GM10248 (cell line): ENCODE measurements around the gene MRPL44.

Source experiments
- CTCF ChIA-PET: fragments of 300-600 bp; sonication (Branson Sonifier 250); formaldehyde crosslinking; extraction: SDS; loops from one replicate; lab custom pipeline; 2021; ENCODE audit warnings: antibody characterized with exemption; lab: Yijun Ruan, JAX
- POLR2A ChIA-PET: fragments of 350-650 bp; sonication (Branson Sonifier 250); formaldehyde crosslinking; extraction: SDS; loops from one replicate; lab custom pipeline; 2020; ENCODE audit warnings: antibody characterized with exemption; lab: Yijun Ruan, JAX
- DNase-seq: peaks from one replicate; pipeline ENCODE4 v3.0.0; 2012; ENCODE audit errors: extremely low spot score
- TF ChIP-seq, protein P1 (sequence below): IDR thresholded peaks from 2 replicates; pipeline ENCODE4 v1.5.1; 2012; ENCODE audit warnings: mild to moderate bottlenecking, low read depth; ENCODE audit errors: extremely low read depth, missing control alignments, control extremely low read depth

The MRPL44 gene

DNA sequence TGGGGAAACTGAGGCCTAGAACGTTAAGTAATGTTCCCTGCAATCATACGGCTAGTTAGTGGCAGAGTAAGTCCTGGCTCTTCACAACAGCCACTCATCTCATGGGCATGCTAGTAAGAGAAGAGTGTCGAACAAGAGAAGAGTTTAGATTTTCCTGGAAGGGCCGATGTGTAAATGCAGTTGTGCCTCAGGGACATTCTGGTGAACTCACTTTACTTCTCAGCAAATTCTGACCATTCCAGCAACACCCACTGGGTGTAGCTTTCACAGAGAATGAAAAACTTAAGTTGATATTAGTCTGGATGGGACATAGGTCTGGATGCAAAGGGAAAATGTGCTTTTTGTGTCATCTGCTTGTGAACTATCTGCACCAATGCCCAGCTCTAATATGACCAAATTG lies 23.5 kb downstream of the MRPL44 start:
- TF ChIP-seq, protein P1, sequence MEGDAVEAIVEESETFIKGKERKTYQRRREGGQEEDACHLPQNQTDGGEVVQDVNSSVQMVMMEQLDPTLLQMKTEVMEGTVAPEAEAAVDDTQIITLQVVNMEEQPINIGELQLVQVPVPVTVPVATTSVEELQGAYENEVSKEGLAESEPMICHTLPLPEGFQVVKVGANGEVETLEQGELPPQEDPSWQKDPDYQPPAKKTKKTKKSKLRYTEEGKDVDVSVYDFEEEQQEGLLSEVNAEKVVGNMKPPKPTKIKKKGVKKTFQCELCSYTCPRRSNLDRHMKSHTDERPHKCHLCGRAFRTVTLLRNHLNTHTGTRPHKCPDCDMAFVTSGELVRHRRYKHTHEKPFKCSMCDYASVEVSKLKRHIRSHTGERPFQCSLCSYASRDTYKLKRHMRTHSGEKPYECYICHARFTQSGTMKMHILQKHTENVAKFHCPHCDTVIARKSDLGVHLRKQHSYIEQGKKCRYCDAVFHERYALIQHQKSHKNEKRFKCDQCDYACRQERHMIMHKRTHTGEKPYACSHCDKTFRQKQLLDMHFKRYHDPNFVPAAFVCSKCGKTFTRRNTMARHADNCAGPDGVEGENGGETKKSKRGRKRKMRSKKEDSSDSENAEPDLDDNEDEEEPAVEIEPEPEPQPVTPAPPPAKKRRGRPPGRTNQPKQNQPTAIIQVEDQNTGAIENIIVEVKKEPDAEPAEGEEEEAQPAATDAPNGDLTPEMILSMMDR: no peak
- ChIA-PET CTCF (interaction anchor here (1.1 to 6.3 kb wide), 7 partner anchors 9 to 304 kb away, joined by 3 to 64 read pairs (median 7); no protein-coding TSS in a partner anchor), POLR2A (no interaction called here)

DNA sequence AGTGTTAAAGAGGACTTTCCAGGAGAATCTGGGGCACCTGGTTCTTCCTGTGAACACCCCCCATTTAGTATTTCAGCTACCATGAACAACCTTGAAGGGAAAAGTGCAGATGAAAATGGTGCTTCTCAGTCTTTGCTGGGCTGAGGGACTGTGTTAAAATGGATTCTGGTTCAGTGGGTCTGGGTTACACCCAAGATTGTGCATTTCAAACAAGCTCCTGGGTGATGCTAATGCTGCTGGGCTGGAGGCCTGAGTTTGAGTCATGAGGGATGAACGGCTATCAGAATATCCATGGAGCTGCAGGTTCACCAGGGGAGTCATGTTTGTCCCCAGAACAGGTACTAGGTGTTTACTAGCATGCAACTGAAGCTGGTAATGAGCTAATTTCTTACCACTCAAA lies 24.0 kb downstream of the MRPL44 start:
- TF ChIP-seq, protein P1: no peak
- DNase-seq: no peak
- ChIA-PET CTCF (interaction anchor here (1.1 to 6.3 kb wide), 7 partner anchors 9 to 304 kb away, joined by 3 to 64 read pairs (median 7); no protein-coding TSS in a partner anchor), POLR2A (no interaction called here)

More for the DNA sequence above, 23.5 kb downstream of the MRPL44 start:
- no peak for DNase-seq

DNA sequence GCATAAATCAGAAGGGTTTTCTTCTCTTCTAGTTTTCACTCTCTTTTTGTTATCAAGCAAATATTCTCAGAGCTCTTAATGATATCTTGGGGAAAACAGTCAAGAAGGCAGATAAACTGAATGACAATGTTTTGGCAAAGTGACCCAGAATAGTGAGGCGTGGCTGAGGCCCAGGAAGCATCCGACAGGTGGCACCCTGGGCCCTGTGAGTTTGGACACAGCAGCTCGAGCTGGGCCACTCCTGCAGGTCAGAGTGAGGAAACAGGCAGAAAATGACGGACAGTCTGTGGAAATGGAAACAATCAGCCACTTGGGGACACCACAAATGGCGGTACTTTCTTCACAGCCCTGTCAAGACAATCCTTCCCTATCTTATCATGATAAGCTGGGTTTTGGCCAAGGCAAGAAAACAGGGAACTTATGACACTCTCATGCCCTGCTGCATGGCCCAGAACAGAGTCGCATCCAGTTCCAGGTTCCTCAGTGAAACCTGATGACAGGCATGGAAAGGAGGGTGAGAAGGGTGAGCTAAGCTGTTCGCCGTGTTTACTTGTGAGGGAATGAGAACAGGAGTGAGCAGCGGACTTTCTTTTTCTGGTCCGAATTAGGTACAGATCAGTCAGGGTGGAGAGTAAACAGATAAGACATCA lies 32.1 kb downstream of the MRPL44 start:
- CTCF ChIA-PET: interaction anchor here (1.3 to 10.7 kb wide), 4 partner anchors 9 to 294 kb away, joined by 4 to 136 read pairs (median 61); no protein-coding TSS in a partner anchor

DNA sequence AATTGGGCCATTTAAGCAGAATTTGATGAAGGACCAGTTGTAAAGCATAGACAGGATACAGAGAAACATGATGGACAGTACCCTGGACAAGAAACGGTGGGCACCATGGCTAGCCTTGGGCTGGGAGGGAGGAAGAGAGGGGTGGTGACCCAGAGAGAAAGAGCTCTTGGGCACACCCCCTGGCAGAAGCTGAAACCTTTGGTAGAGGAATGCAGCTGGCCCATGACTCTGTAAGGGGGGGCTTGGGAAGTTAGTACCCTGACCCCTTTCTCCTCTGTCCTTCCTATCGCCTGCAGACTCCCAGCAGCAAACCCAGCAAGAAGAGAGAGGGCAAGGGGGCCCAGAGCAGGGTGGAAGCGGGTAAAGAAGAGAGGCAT lies 32.6 kb downstream of the MRPL44 start:
- DNase-seq: no peak
- POLR2A ChIA-PET: no interaction called here
- TF ChIP-seq, protein P1: no peak
- CTCF ChIA-PET: interaction anchor here (1.3 to 10.7 kb wide), 4 partner anchors 10 to 293 kb away, joined by 4 to 136 read pairs (median 61); no protein-coding TSS in a partner anchor

More for the DNA sequence above, 32.1 kb downstream of the MRPL44 start:
- no peak for DNase-seq
- POLR2A ChIA-PET: no interaction called here
- TF ChIP-seq, protein P1: no peak

DNA sequence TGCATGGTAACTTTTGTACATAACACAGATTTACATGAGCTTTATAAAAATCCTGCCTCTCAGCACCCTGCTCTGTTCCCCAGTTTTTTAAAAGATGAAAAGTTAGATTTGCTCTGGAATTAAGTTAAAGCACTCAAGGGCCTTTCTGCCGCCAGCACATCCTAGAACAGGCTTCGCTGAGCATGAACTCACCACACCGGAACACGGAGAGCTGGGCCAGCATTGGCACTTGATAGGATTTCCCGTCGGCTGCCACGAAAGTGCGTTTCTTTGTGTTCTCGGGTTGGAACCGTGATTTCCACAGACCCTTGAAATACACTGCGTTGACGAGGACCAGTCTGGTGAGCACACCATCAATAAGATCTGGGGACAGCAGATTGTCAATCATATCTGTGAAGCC lies 34.3 kb downstream of the MRPL44 start:
- ChIA-PET POLR2A (no interaction called here), CTCF (interaction anchor here (0.9 to 10.7 kb wide), 6 partner anchors 12 to 296 kb away, joined by 3 to 136 read pairs (median 62); no protein-coding TSS in a partner anchor)
- no peak for DNase-seq
- TF ChIP-seq, protein P1: no peak

DNA sequence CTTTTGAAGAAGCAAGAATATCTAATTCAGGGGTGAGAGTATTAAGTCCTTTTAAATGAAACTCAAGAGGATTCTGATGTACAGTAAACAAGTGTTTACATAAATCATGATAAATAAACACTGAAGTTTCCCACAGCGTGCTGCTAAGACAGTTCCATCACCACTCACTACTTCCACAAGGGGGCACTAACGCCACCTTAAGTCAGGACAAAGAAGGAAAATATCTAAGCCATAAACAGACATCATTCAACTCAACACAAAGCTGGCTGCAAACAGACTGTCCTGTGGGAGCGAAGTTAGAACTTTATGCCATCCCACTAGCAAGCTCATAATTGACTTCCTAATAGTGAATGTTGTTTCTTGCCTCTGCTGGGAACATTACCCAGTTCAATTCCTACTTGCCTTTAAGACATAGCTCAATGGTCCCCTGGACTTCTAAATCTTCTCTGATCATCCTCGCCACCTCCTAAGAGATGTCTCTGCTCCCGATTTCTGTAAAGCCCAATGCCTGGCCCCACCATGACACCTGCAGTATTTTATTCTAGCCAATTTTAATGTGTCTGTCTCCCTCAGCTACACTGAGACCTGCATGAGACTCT lies 36.5 kb downstream of the MRPL44 start:
- TF ChIP-seq, protein P1: peak; percentile 82
- POLR2A ChIA-PET: no interaction called here
- peak; percentile 73 for DNase-seq
- CTCF ChIA-PET: interaction anchor here (0.7 to 10.7 kb wide), 50 partner anchors 8 to 993 kb away, joined by 3 to 136 read pairs (median 4); partner anchors contain the start of gene MRPL44
